K562 (cell line): ENCODE data around the gene SMARCC1.

ENCODE experiments used
- CTCF ChIP-seq, 3 experiments: IDR thresholded peaks in 2 of 3; conservative IDR thresholded peaks in 1 of 3; 2 replicates each; pipeline ENCODE4 v1.5.1; 2011 to 2012; ENCODE audit warnings: low read length in 3 of 3, mild to moderate bottlenecking in 3 of 3, control low read depth in 2 of 3, improper control_type of control experiment in 1 of 3, inconsistent platforms in 1 of 3, low read depth in 1 of 3, mixed read lengths in 1 of 3, moderate library complexity in 1 of 3; ENCODE audit not compliant: insufficient read depth in 2 of 3
- NFIC ChIP-seq: fragments of 450-650 bp; IDR thresholded peaks from 2 replicates; pipeline ENCODE4 v1.6.1; 2017; ENCODE audit warnings: mild to moderate bottlenecking, inconsistent platforms
- NKRF ChIP-seq: fragments of 450-650 bp; IDR thresholded peaks from 2 replicates; pipeline ENCODE4 v1.6.1; 2016; ENCODE audit warnings: borderline replicate concordance
- POLR2A ChIP-seq: fragments of 450-650 bp; conservative IDR thresholded peaks from 2 replicates; pipeline ENCODE4 v1.6.1; 2016
- SIN3A ChIP-seq, 2 experiments: fragments of 150-350 bp in 1 of 2; IDR thresholded peaks; 2 replicates each; pipeline ENCODE4 v1.6.1; 2011 to 2016; ENCODE audit warnings: borderline replicate concordance in 2 of 2, low read depth in 2 of 2, low read length in 2 of 2, mild to moderate bottlenecking in 2 of 2, moderate library complexity in 2 of 2; ENCODE audit not compliant: control insufficient read depth in 1 of 2
- THAP7 ChIP-seq: fragments of 250-450 bp; sonication (Bioruptor Pico); IDR thresholded peaks from 2 replicates; pipeline ENCODE4 v1.5.0; 2021
- ZBTB1 ChIP-seq: sonication (generic); formaldehyde crosslinking; IDR thresholded peaks from 2 replicates; pipeline ENCODE4 v1.8.1; 2023; ENCODE audit warnings: missing genetic modification reagents, low read depth, mild to moderate bottlenecking, borderline replicate concordance
- ZBTB49 ChIP-seq: sonication (generic); formaldehyde crosslinking; IDR thresholded peaks from 2 replicates; pipeline ENCODE4 v1.8.0; 2022; ENCODE audit warnings: missing genetic modification reagents, mild to moderate bottlenecking, borderline replicate concordance

GRCh38 chr3:47646362-47646761, 135.3 kb downstream of the SMARCC1 start:
- no peak for TF ChIP-seq CTCF (IDR thresholded peaks at IDR 0.05 in 2 of 3, conservative IDR thresholded peaks at IDR 0.05 in 1 of 3; ENCODE audit: insufficient read depth in 2 of 3, low read depth in 1 of 3, low read length in 3 of 3)
- no peak for TF ChIP-seq NKRF
- no peak for TF ChIP-seq THAP7 (CRISPR knock-in tag)
- no peak for TF ChIP-seq NFIC
- TF ChIP-seq ZBTB1: no peak
- TF ChIP-seq ZBTB49 (CRISPR knock-in tag): no peak
- no peak for TF ChIP-seq POLR2A
- TF ChIP-seq SIN3A (IDR thresholded peaks at IDR 0.05; ENCODE audit: borderline replicate concordance in 2 of 2, control insufficient read depth in 1 of 2, low read depth in 2 of 2, low read length in 2 of 2): no peak
